ENCODE measurements around the gene OSMR. TPM values are rescaled to one million over a fixed set of nuclear protein-coding genes. Genes with fewer than 3 reads are reported as not detected.

The OSMR gene
- total RNA-seq, 4 donors from 2014 or later: 3.5 to 25.6 (median 15.3) TPM

GRCh38 chr5:38913714-38914113 lies 67.9 kb downstream of the OSMR start:
- Histone ChIP-seq H3K4me3 (no peak overlapping the region), H3K4me1 (no peaks in the 10 kb centered on the region), H3K9me3 (no peaks in the 10 kb centered on the region), H3K27me3 (no peaks in the 10 kb centered on the region), H3K36me3 (peaks cover 0 to 4% (median 0%) of the 10 kb centered on the region in 3 donors), H3K27ac (no peak overlapping the region)
- DNase-seq: no peak
- no peak for TF ChIP-seq POLR2A (IDR thresholded peaks at IDR 0.05)
- no peak for TF ChIP-seq CTCF (IDR thresholded peaks at IDR 0.05)

DNA sequence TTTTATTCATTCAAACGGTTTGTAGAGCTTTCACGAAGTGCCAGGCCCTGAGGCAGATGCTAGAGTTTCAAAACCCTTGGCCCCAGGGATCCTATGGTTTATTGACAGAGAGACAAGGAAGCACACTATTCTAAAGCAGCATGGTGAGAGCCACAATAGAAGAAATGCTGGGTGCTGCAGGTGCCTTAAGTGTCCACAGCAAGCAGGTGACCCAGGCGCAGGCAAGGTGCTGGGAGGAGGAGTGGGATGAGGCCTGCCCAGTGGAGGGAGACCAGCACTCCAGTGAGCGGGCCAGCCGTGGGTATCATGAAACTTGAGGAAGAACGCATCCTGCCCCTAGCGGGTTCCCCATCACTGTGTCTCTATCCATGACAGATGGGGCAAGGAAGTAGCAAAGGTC lies 71.0 kb downstream of the OSMR start:
- no peaks in the 10 kb centered on the region for H3K4me1 ChIP-seq

GRCh38 chr5:38921174-38921573 lies 75.4 kb downstream of the OSMR start:
- Histone ChIP-seq H3K9me3 (no peaks in the 10 kb centered on the region), H3K4me3 (no peak overlapping the region), H3K27ac (no peak overlapping the region), H3K36me3 (peaks cover 0 to 4% (median 0%) of the 10 kb centered on the region in 3 donors), H3K27me3 (no peaks in the 10 kb centered on the region), H3K4me1 (no peaks in the 10 kb centered on the region)
- no peak for DNase-seq
- TF ChIP-seq POLR2A (IDR thresholded peaks at IDR 0.05) (no peak), CTCF (IDR thresholded peaks at IDR 0.05) (no peak)

More for the DNA sequence above, 71.0 kb downstream of the OSMR start:
- TF ChIP-seq CTCF (IDR thresholded peaks at IDR 0.05) (no peak), POLR2A (IDR thresholded peaks at IDR 0.05) (no peak)
- H3K9me3 ChIP-seq: no peaks in the 10 kb centered on the region
- H3K27ac ChIP-seq: no peak overlapping the region
- no peak for DNase-seq
- peaks cover 0 to 4% (median 0%) of the 10 kb centered on the region in 3 donors for H3K36me3 ChIP-seq
- no peaks in the 10 kb centered on the region for H3K27me3 ChIP-seq
- no peak overlapping the region for H3K4me3 ChIP-seq

GRCh38 chr5:38922199-38922598 lies 76.4 kb downstream of the OSMR start:
- DNase-seq: peak in 1 of 3 donors; percentile 62
- Histone ChIP-seq H3K27ac (no peak overlapping the region), H3K4me3 (no peak overlapping the region), H3K27me3 (no peaks in the 10 kb centered on the region), H3K9me3 (no peaks in the 10 kb centered on the region), H3K36me3 (peaks cover 0 to 4% (median 0%) of the 10 kb centered on the region in 3 donors), H3K4me1 (no peaks in the 10 kb centered on the region)
- TF ChIP-seq CTCF (IDR thresholded peaks at IDR 0.05) (peak in 5 of 6 experiments; percentile 5 to 52 (median 47)), POLR2A (IDR thresholded peaks at IDR 0.05) (no peak)

DNA sequence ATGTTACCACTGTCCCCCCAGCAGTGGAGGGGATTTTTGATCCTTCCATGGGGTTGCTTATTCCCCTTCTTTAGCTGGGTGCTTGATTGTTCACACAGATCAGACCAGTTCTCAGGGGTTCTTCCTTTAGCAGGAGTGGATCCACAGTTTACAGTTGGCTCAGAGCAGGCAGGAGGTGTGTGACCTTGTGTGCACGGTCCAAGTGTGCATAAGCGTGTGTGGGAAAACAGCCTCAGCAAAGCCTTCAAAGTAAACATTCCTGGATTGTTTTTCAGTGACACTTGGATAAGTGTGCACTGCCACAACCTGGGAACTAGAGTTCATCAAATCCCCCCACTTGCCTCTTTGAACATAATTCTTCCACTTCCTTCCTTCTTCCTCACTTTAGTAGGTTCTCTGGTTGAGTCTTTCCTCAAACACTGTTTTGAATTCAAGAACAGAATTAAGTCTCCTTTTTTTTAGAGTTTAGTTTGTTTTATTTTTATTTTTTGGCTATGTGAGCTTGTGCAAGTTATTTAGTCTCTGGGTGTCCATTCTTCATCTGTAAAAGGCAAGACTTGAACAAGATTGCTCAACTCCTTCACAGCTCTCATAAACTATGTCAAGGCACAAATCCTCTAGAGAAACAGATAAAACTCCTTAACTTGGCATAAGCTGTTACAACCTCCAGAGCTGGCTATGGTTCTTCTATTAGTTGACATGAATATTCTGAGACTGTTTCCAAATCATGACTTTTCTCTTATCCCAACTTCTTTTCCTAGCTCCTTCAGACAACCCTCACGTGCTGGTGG lies 78.0 kb downstream of the OSMR start:
- Histone ChIP-seq H3K4me3 (no peak overlapping the region), H3K36me3 (no peaks in the 10 kb centered on the region), H3K27me3 (no peaks in the 10 kb centered on the region), H3K9me3 (no peaks in the 10 kb centered on the region), H3K4me1 (no peaks in the 10 kb centered on the region), H3K27ac (peak overlapping the region in 1 of 4 donors; percentile 22)
- no peak for DNase-seq
- no peak for TF ChIP-seq CTCF (IDR thresholded peaks at IDR 0.05)
- TF ChIP-seq POLR2A (IDR thresholded peaks at IDR 0.05): no peak

All from Peyer's patch (tissue), 4 donors.